NCI-H2029 treated with DMSO at 0.1 percent for 48 hours (cell line): ENCODE measurements around the gene POLR2L.

Experiments
- DNase-seq: peaks from one replicate; lab custom pipeline; 2025; lab: John Stamatoyannopoulos, UW

The POLR2L gene

GRCh38 chr11:826836-827145 is 15.5 kb downstream of the POLR2L start:
- DNase-seq: no peak

GRCh38 chr11:826227-826621 is 16.1 kb downstream of the POLR2L start:
- no peak for DNase-seq

- DNase-seq: no peak
Observed at GRCh38 chr11:825366-826226, 16.7 kb downstream of the POLR2L start.

GRCh38 chr11:824942-825341 is 17.4 kb downstream of the POLR2L start:
- DNase-seq: no peak

- peak; percentile 66 for DNase-seq
Observed at GRCh38 chr11:824292-824880, 17.9 kb downstream of the POLR2L start.

GRCh38 chr11:823441-824291 is 18.7 kb downstream of the POLR2L start:
- no peak for DNase-seq

GRCh38 chr11:821512-822371 is 20.6 kb downstream of the POLR2L start:
- no peak for DNase-seq

- no peak for DNase-seq
Observed at GRCh38 chr11:820655-821511, 21.4 kb downstream of the POLR2L start.

- DNase-seq: peak; percentile 40
Observed at GRCh38 chr11:819943-820649, 22.2 kb downstream of the POLR2L start.

- peak; percentile 53 for DNase-seq
Observed at GRCh38 chr11:819129-819931, 23.0 kb downstream of the POLR2L start.

GRCh38 chr11:818396-819128 is 23.8 kb downstream of the POLR2L start, which contains the start of gene PNPLA2:
PNPLA2 (plus strand) TSS chr11:818914; CDS start chr11:819719, 805 bp downstream.
- no peak for DNase-seq

- no peak for DNase-seq
Observed at GRCh38 chr11:816433-816779, 25.9 kb downstream of the POLR2L start.

- no peak for DNase-seq
Observed at GRCh38 chr11:815675-816432, 26.5 kb downstream of the POLR2L start.

- no peak for DNase-seq
Observed at GRCh38 chr11:813456-814096, 28.8 kb downstream of the POLR2L start.

- DNase-seq: no peak
Observed at GRCh38 chr11:813072-813455, 29.3 kb downstream of the POLR2L start.

GRCh38 chr11:812390-812789 is 29.9 kb downstream of the POLR2L start:
- DNase-seq: no peak

GRCh38 chr11:811446-812245 is 30.7 kb downstream of the POLR2L start:
- DNase-seq: no peak
